HG03025 (cell line): Measurements from ENCODE around the gene LDB2.

Experiments used
- ATAC-seq: cut with Tn5 transposase; IDR thresholded peaks from one replicate; pipeline ENCODE4 v1.9.1; 2021; ENCODE audit warnings: mild to moderate bottlenecking, moderate library complexity; ENCODE audit not compliant: unreplicated experiment, low FRiP score

LDB2 gene

DNA sequence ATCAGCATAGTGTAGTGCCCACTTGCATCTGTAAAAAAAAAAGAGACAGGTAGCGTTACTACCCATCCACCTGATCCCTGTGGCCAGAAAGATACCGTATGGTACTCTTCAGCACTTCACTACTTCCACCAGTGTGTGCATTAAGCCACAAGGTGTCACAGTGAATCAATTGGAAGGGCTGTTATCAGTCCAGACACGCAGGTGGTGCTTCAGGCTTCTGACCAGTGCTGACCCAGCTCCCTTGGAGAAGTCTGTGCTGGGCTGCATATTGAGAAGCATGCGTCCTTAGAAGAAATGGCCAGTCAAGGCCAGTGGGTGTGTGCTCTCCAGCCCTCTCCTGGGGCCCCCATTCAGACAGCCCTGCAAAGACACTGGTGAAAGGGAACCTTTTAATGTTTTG lies 10.6 kb downstream of the LDB2 start:
- ATAC-seq = no peak

DNA sequence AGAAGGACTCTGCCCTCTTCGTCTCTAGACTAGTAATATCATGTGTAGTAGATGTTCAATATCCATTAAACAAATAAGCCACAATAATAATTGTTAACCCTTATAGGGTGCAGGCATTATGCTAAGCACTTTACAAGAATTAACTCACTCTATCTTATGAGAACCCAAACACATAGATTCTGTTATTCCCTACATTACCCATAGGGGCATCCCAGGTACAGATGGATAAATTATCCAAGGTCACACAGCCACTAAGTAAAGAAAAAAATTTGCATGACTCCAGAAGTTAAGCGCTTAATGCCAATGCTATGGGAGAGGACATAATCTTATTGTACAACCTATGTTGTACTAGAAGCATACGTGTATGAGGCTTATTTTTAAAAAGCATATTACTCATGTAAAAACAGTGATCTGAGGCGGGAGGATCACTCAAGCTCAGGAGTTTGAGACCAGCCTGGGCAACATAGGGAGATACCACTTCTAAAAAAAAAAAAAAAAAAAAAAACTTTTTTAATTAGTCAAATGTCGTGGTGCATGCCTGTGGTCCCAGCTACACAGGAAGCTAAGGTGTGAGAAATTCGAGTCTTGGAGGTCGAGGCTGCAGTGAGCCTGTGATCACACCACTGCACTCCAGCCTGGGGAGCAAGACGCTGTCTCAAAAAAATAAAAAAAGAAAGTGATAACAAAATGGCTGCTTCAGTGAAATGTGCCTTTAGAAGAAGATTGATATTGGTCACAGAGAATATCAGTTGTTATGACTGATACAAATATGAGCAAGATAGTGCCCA lies 13.6 kb downstream of the LDB2 start:
- ATAC-seq = no peak

DNA sequence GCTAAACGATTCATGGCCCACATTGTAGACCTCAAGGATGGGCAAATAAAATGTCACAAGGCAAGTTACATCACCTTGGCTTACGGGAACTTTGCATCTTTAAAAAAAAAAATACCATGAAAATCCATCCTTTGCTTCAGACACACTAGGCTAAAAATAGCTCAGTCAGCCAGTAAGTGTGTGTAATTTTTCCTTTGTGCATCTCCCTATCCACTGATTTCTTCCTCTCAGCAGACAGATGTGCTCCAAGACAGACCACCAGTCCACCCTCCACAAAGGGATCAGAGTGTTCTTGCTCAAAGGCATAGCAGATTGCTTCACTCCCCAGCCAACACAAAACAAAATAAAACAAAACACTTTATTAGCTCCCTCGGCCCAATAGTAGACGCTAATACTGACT lies 14.6 kb downstream of the LDB2 start:
- ATAC-seq = no peak

DNA sequence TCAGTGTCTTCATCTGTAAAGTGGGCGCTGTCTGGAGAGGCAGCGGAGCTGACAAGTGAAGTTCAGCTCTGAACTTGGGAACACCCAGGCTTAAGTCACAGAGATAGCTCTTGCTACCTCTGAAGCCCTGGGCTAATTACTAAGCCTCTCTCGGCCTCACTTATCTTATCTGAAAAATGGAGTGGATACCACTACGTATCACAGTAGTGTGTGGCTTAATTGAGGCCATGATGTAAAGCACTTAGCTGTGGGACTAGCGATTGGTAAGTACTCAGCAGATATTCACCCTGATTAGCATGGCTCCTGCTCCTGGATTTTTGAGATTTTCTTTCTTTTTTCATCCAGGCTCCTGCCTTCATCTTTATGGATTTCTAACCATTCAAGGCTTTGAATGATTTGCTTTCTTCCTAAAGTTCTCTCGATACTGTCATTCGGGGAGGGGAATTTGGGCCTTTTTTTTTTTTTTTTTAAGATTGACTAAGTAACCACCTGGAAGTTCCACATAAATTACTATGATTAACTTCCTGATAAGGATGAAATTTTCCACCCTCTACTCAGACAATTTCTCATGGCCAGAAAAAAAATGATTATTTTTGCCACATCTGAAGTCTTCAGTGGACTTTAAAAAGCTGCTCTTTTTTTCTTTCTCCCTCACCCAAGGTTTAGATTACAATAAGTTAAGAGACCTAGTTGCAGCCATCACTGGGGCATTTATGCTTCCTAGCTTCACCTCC lies 17.1 kb downstream of the LDB2 start:
- no peak for ATAC-seq

DNA sequence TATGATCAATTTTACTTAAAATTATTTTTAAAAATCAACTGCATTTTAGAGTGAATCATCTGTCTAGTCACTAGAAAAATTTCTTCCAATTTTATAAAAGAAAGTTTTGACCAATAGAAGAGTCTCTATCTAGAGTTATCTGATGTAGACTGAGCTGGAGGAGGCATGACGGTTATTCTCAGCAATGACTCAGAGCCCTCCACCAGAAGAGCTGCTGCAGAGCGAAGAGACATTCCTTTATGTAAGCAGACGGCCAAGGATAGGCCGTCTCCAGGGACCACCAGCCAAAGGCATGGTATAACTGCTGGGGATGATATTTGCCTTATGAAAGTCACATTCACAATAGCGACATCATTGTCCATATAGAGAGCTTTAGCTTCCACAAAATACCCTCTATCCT lies 23.0 kb downstream of the LDB2 start:
- no peak for ATAC-seq

DNA sequence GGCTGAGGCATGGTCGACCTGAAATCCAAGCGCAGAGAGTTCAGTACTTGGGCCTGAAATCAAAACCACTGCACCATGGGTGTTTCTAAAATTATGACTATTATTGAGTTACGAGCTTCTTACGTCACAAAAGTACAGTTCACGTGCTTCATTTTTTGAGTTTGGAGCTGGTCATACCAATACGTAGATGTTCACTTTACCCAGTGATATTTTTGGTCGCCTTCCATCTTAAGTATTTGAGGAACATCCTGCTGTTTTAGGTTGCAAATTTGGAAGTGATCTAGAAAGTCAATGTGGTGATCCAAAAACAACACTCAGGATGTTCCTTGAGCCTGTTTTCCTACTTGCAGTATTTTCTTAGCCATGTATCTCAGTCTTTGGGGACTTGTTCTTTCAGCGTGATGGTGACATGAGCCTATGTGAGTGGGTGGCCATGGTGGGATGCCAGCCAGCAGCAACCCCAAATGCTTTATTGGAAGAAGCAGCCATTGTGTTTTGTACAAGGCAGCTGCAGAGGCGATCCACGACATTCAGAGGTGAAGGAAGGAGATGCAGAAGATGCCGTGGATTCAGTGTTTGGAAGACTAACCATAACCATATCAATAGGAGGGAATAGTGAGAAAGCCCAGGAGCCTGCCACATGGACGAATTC lies 28.7 kb downstream of the LDB2 start:
- no peak for ATAC-seq

DNA sequence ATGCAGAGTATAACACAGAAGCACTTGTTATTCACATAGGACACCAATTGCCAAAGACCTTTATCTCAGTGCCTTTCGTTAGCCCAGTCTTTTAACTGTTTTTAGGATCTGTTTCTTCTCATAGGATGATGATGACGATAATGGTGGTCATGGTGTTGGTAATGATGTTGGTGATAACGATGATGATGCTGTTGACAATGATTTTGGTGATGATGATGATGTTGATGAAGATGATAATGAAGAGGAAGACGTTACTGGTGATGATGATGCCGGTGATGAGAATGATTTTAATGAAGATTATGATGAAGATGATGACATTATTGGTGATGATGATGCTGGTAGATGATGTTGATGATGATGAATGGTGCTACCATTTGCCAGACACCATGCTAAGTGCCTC lies 29.8 kb downstream of the LDB2 start:
- no peak for ATAC-seq

DNA sequence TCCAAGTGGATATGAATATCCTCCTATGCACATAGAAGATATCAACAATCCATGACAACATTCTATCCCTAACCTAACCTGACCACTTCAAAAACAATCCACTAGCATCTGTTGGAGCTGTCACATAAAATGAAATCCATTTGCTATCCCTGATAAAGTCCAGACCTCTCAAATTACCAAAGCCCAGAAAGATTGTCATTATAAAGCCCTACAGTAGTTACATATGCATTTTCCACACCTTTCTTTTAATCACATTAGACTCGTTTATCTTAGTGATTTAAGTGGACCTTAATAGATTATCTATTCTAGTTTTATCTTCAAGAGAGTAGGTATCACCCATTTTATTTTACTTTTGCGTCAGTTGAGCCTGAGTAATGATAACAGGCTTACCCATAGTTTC lies 30.6 kb downstream of the LDB2 start:
- ATAC-seq = no peak

DNA sequence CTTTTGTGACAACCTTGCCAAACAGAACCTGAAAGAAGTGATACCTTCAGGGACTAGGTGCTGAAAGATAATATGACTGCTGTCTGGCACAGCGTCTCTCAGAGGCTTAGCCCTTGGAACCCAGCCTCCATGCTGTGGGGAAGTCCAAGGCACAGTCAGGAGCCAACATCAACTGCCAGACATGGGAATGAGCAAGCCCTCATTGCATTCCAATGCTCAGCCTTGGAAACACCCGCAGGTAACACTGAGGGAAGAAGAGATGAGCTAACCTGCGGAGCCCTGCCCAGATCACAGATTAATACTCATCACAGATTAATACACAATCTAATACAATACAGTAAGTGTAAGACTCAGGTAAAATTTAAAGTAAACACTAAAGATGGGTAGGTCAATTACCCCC lies 31.5 kb downstream of the LDB2 start:
- no peak for ATAC-seq

DNA sequence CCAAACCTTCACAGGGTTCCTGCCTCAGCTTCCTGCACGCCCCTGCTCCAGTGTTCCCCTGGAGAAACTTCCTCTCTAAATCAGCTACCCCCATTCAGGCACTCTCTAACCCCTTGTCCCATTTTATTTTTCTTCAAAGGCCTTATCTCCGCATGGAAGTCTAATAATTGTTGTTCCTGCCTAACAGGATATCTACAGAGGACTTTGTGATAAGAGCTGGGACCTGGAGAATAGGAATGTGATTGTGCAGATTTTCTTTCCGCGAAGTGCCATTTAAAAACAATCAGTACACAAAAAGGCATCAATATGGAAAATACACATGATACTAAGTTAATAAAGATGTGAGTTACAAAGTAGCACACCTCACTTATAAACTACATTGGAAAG lies 32.6 kb downstream of the LDB2 start:
- no peak for ATAC-seq

DNA sequence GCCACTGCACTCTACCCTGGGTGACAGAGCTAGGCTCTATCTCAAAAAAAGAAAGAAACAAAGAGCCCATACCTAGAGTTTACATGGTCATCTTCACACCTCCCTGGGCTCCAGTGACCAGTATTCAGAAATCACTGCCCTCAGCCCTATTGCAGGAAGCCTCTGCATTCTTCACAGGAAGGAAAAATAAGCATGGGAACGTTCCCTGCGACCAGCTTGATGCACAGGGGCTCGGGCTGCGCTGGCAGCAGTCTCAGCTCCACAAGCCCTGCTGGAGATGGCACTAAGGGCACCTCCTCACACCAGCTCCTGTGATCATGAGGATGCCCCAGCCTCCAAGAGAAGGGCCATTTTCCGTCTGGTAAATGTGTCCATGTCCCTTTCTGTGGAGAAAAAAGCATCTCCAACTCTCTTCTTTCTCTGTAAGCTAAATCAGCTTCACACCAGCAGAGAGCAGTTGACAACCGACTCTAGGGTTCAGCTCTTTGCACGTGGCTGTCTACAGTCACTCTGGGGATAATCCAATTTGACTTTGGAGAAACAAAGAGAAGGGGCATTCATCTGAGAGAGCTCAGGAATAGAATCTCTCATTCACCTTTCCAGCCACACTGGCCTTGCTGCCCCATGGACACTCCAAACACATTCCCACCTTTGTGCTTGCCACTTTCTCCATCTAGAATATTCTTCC lies 33.1 kb downstream of the LDB2 start:
- no peak for ATAC-seq

DNA sequence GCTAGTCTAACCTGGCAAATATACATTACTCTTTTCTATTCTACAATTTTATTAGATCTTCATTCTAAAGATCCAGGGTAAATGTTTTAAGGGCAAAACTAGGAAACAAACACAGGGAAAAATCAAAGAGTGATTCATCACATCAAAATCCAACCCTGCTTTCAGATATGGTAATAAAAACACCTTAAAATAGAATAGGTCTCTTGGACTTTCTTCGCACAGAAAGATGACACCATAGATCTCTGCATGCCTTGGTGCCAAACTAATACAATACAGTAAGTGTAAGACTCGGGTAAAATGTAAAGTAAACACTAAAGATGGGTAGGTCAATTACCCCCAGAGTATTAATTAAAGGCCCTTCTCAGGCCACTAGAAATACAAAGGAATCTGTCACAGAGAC lies 34.2 kb downstream of the LDB2 start:
- no peak for ATAC-seq

DNA sequence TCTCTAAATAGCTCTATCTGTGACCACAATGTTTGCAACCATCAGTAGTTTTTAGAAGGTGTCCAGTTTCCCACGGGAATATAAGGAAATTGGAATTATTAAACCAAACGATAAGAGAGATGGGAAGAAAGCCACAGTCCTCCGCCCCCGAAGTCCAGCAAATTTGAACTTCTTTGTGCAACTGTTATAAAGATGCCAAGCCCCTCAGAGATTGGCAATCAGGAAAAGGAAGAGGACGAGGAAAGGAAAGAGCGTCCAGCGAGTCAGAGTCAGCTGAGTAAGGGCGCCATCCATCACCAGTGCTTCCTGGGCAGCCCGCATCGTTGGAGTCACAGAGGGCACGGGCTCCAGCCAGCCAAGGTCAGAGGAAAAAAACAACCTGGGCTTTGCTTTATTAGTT lies 35.7 kb downstream of the LDB2 start:
- no peak for ATAC-seq

DNA sequence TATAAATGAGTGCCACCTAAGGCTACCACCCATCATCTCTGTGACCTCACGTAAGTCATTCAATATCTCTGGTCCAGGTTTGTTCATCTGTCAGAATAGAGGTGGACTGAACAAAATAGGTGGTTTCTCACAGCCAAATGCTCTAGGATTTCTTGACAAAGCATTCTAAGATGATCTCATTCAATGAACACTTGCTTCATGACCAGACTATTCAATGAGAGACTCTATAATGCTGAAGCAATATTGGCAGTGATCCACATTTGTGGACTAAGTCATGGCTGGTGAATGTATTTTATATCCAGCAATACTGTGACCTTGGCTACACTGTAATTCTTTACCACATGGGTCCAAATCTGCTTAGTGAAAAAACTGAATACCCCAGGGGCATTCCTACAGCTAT lies 37.9 kb downstream of the LDB2 start:
- no peak for ATAC-seq

DNA sequence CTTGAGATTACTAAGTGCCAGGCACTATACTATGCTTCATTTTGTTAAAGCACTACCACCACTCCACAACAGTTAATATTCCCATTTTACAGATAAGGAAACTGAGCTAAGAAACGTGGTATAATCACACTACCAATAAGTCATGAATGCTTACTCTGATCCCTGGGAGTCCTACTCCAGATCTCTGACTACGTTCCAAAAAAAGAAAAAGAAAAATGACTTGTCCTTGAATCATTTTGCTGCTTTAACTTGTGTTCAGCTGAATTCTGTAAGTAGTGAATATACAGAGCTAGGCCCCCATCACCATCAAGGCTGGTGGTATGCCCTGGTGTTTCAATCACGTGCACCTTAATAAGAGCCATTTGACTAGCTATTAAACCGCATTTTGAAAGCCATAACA lies 39.4 kb downstream of the LDB2 start:
- ATAC-seq = no peak

DNA sequence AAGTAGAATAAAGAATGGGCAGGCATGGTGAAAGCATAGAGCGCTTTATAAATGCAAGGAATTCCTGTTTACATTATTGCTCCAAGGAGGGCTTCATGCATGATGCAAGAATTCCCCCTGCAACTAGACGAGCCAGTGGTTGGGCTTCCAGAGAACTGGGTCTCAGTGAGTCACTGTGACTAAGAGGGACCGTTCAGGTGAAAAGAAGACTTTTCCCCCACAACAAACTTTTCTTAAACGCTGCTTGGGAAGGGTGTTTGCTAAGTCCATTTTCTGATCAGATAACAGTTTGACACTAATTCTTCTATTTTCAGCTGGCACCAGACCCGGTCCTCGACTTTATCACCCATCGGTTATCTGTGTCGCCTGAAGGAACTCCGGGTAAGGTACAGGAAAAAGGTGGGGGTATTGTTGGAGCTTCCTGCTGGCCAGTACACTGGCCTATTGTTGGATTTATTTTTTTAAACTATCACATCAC lies 40.1 kb downstream of the LDB2 start:
- no peak for ATAC-seq

DNA sequence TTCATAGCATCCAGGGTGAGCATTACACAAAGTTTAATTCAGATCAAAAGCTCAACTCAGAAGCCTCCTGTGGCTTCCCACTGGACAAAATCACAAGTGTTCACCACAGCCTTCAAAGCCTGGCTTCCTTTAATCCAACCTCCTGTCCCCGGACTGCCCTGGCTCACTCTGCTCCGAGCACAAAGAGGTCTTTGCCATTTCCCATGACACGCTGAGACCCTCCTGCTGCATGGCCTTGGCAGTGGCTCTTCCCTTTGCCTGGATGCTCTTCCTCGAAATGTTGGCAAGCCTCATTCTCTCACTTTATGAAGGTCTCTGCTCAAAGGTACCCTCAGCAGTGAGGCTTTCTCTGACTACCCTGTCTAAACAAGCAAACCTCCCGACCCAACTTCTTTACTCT lies 41.0 kb downstream of the LDB2 start:
- ATAC-seq = no peak

DNA sequence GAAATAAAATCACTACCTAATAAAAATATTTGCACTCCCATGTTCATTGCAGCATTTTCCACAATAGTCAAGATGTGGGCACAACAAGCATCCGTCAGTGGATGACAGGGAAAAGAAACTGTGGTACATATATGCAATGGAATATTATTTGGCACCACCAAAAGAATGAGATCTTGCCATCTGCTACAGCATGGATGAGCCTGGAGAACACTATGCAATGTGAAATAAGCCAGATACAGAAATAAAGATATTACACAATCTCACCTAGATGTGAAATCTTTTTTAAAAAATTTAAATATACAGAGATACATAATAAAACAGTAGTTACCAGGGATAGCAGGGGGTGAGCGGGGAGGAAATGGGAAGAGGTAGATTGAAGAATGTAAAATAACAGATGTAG lies 44.8 kb downstream of the LDB2 start:
- no peak for ATAC-seq

DNA sequence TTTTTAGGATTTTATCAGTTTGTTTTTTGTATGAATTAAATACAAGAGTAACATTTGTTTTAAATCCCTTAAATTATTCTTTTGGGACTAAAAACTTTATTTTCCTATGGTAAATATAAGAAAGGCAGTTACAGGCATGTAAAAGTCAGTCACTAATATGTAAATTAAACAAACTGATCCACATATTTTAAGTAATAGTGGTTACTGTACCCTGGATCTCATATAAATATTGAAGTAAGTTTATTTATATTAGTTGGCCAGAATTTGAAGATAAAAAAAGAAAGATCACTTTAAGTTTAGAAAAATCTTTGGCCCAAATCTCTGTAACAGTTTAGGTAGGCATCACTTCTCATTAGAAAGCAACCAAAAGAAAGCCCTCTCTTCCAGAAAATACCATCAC lies 45.8 kb downstream of the LDB2 start:
- no peak for ATAC-seq

DNA sequence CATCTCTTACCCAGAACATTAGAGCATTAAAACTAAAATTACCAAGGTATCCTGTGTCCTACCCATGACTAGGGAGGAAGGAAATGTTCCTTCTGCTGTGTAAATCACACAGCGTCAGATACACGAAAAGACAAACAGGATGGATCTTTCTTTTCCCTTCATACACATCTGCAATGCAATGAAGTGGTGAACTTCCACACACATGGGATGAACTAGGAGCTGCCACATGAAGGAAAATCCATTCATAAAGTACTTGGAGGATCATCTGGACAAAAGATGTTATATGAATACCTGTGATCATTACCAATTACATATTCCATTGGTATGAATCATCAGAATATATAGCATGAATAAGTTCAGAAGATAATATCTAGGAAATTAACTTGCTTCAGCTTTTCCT lies 46.2 kb downstream of the LDB2 start:
- no peak for ATAC-seq

DNA sequence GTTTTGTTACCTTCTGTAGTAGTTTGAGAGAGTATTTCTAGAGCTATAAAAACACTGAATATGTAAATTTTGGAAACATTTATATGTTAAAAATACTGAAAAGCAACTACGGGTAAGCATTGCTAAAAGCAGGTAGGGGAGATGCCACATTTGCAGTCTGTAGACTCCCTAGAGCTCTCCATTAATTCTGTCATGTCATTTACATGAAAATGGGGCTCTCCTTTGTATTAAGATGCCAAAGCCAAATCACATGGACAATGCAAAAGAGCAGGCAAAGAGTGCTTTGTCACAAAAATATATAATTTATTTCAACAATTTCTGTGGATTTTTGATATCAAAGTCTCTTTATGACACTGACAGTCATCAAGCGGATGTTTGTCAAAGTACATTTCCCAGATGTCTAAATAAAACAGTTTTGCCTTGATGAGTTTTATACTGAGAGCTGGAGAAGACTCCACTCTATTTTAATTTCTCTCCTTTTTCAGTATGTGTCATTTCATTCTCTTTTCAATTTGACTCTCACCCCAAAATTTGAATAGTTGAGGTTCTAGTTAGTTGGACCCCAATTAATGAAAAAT lies 51.8 kb downstream of the LDB2 start:
- ATAC-seq = no peak
